ENCODE results near the gene FNTB. TPM values are rescaled to one million over a fixed set of nuclear protein-coding genes. Genes with fewer than 3 reads are reported as not detected.

The FNTB gene
- total RNA-seq, 1 experiment from 2014 or later, result 20.7 TPM

- no peaks in the 10 kb centered on the region for H3K79me2 ChIP-seq (ENCODE audit: insufficient read depth, low read length)
- H3K27me3 ChIP-seq (ENCODE audit: insufficient read depth, low read length), result no peaks in the 10 kb centered on the region
- Mint-ChIP-seq H3K9me3 (no peaks in the 10 kb centered on the region), H3K4me1 (no peaks in the 10 kb centered on the region), H3K36me3 (ENCODE audit: insufficient read depth in 1 of 3, low read depth in 3 of 3) (peaks cover 2 to 32% (median 32%) of the 10 kb centered on the region in 3 experiments; a peak in 6 of 7 replicates), H3K27ac (0 out of 7 replicates have a peak overlapping the region, but pooled peaks of 1 of the 3 experiments have one; percentile 6), H3K27me3 (ENCODE audit: low read depth) (no peaks in the 10 kb centered on the region), H3K4me3 (no peak overlapping the region)
- no peak overlapping the region for H3K18ac ChIP-seq (ENCODE audit: insufficient read length, low read depth, low read length)
- H4K20me1 ChIP-seq (ENCODE audit: control insufficient read depth, insufficient read depth, insufficient read length), result no peaks in the 10 kb centered on the region
- H3K27ac ChIP-seq (ENCODE audit: insufficient read length, low read depth, low read length), result no peak overlapping the region
- H2BK120ac ChIP-seq (ENCODE audit: low read depth, low read length, poor library complexity, severe bottlenecking), result no peak overlapping the region
- H4K8ac ChIP-seq (replicated peaks; ENCODE audit: insufficient read length, low read depth, low read length), result no peak overlapping the region
- no peak overlapping the region for H2AK5ac ChIP-seq (ENCODE audit: insufficient read length, low read length)
- H3K79me1 ChIP-seq (ENCODE audit: insufficient read depth, low read depth, low read length, poor library complexity, severe bottlenecking), result no peaks in the 10 kb centered on the region
- DNase-seq, result no peak
- H3K4me2 ChIP-seq (ENCODE audit: insufficient read depth, insufficient read length, low read length), result no peak overlapping the region
- no peak overlapping the region for H3T11ph ChIP-seq (ENCODE audit: low read length)
- WGBS (ENCODE audit: extremely low coverage, insufficient read length, low lambda C conversion rate), result no CpG with 5 or more reads among the region's 2 CpGs
- H3K23me2 ChIP-seq (ENCODE audit: insufficient read length, low read depth, low read length, poor library complexity, severe bottlenecking), result no peaks in the 10 kb centered on the region
- H4K5ac ChIP-seq (ENCODE audit: insufficient read length, low read depth, low read length), result no peak overlapping the region
- H4K91ac ChIP-seq (ENCODE audit: insufficient read length, low read depth, low read length), result no peak overlapping the region
- H3K56ac ChIP-seq (ENCODE audit: insufficient read length, low read depth, low read length), result no peak overlapping the region
- TF ChIP-seq, protein P1, sequence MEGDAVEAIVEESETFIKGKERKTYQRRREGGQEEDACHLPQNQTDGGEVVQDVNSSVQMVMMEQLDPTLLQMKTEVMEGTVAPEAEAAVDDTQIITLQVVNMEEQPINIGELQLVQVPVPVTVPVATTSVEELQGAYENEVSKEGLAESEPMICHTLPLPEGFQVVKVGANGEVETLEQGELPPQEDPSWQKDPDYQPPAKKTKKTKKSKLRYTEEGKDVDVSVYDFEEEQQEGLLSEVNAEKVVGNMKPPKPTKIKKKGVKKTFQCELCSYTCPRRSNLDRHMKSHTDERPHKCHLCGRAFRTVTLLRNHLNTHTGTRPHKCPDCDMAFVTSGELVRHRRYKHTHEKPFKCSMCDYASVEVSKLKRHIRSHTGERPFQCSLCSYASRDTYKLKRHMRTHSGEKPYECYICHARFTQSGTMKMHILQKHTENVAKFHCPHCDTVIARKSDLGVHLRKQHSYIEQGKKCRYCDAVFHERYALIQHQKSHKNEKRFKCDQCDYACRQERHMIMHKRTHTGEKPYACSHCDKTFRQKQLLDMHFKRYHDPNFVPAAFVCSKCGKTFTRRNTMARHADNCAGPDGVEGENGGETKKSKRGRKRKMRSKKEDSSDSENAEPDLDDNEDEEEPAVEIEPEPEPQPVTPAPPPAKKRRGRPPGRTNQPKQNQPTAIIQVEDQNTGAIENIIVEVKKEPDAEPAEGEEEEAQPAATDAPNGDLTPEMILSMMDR (conservative IDR thresholded peaks at IDR 0.05), result no peak
- no peaks in the 10 kb centered on the region for H3K9me3 ChIP-seq (ENCODE audit: control insufficient read depth, low read depth, low read length)
- H3K14ac ChIP-seq (ENCODE audit: insufficient read depth, low read length), result no peak overlapping the region
- H2BK5ac ChIP-seq (ENCODE audit: insufficient read length, low read length), result no peak overlapping the region
- H2BK20ac ChIP-seq (ENCODE audit: low read depth, low read length, poor library complexity, severe bottlenecking), result no peak overlapping the region
- no peak overlapping the region for H3K4ac ChIP-seq (ENCODE audit: low read depth, low read length)
- H2BK12ac ChIP-seq (ENCODE audit: insufficient read length, low read depth, low read length), result no peak overlapping the region
- no peak overlapping the region for H2AFZ ChIP-seq (ENCODE audit: low read length)
- no peaks in the 10 kb centered on the region for H3K4me1 ChIP-seq (ENCODE audit: insufficient read depth, low read length)
- H2BK15ac ChIP-seq (ENCODE audit: low read depth, low read length), result no peak overlapping the region
- H3K23ac ChIP-seq (ENCODE audit: insufficient read length, low read depth, low read length), result no peak overlapping the region
- H3K9ac ChIP-seq (ENCODE audit: extremely low read depth, insufficient read length, low read length), result no peak overlapping the region
Observed at GRCh38 chr14:65038966-65039365, 52.3 kb downstream of the FNTB start.

Data from H9 (cell line).